ENCODE results near the gene ADCY5.

GRCh38 chr3:123376451-123377242 is 72.2 kb downstream of the ADCY5 start:
- TF ChIP-seq CTCF (IDR thresholded peaks at IDR 0.05) (no peak), EZH2 (IDR thresholded peaks at IDR 0.05; ENCODE audit: borderline replicate concordance, insufficient read depth, low read depth, low read length, poor library complexity, severe bottlenecking) (no peak)
